Bronchus fibroblast of lung (primary cell): ENCODE measurements around the gene ARHGAP42. TPM values are rescaled to one million over a fixed set of nuclear protein-coding genes. Genes with fewer than 3 reads are reported as not detected.

Source experiments
- total RNA-seq: library from RNA; depleted of rRNA; stranded (reverse); fragments of >200 nt; gene quantifications from 2 replicates; pipeline ENCODE4 v1.2.3, GENCODE V29; 2015

Gene ARHGAP42, protein sequence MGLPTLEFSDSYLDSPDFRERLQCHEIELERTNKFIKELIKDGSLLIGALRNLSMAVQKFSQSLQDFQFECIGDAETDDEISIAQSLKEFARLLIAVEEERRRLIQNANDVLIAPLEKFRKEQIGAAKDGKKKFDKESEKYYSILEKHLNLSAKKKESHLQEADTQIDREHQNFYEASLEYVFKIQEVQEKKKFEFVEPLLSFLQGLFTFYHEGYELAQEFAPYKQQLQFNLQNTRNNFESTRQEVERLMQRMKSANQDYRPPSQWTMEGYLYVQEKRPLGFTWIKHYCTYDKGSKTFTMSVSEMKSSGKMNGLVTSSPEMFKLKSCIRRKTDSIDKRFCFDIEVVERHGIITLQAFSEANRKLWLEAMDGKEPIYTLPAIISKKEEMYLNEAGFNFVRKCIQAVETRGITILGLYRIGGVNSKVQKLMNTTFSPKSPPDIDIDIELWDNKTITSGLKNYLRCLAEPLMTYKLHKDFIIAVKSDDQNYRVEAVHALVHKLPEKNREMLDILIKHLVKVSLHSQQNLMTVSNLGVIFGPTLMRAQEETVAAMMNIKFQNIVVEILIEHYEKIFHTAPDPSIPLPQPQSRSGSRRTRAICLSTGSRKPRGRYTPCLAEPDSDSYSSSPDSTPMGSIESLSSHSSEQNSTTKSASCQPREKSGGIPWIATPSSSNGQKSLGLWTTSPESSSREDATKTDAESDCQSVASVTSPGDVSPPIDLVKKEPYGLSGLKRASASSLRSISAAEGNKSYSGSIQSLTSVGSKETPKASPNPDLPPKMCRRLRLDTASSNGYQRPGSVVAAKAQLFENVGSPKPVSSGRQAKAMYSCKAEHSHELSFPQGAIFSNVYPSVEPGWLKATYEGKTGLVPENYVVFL
- total RNA-seq, result 3.3 and 3.4 TPM in 2 replicates

DNA sequence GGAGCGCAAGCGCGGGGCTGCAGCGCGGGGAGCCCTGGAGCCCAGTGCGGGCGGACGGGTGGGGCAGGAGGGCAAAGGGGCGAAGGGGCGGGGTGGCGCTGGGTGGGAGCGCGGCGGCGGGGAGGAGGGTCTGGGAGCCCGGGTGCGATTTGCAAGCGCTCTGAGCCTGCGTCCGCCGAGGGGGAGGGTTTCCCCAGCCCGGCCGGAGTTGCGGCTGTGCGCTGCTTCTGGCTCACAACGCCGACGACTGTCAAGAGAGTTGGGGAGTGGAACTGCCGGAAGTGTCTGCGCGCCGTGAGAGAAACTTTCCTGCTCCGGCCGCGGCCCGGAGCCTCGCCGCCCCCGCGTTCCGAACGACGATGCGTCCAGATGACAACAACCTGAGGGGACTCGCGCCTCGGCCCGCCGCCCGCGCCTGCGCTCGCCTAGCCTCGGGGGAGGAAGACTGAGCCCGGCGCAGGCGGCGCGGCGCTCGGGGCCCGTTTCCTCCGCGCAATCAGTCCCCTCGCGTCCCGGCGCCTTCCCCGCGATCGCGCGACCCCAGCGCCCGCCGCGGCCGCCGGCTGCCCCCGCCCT lies at the start of gene ARHGAP42:
ARHGAP42 (plus strand) TSS at position 235 of the 576 bp plus-strand sequence. CDS start 391 bp downstream, outside the sequence.

